IMR-90 (cell line): ENCODE data around the gene PRR5. TPM values are rescaled to one million over a fixed set of nuclear protein-coding genes. Genes with fewer than 3 reads are reported as not detected.

Experiments used
- ATAC-seq: fragments of 200-7000 bp; cut with Tn5 transposase; 2 replicates; pipeline ENCODE4 v1.9.1; 2020; ENCODE audit warnings: low read depth, mild to moderate bottlenecking, moderate library complexity
- BruUV-seq: library from RNA; stranded (reverse); fragments of 400-500 nt; replicated peaks from 2 replicates; lab custom pipeline; 2021; lab: Mats Ljungman, UMichigan
- CTCF ChIA-PET: fragments of 300-600 bp; formaldehyde crosslinking; extraction: SDS; loops from one replicate; lab custom pipeline; 2021; ENCODE audit warnings: antibody characterized with exemption; lab: Yijun Ruan, JAX
- POLR2A ChIA-PET: fragments of 300-600 bp; sonication (Branson Sonifier 250); formaldehyde crosslinking; loops from one replicate; lab custom pipeline; 2022; ENCODE audit warnings: antibody characterized with exemption; ENCODE audit not compliant: unreplicated experiment; lab: Charles Lee
- DNase-seq: peaks from one replicate; pipeline ENCODE4 v3.0.0; 2013
- H2AFZ ChIP-seq: replicated peaks from 2 replicates; pipeline ENCODE3; 2013; ENCODE audit warnings: low read length, mild to moderate bottlenecking; ENCODE audit not compliant: poor library complexity
- H2AK5ac ChIP-seq: 2 replicates; pipeline ENCODE4 v1.6.1; 2013; ENCODE audit warnings: low read depth, low read length, inconsistent platforms
- H2AK9ac ChIP-seq: replicated peaks from 2 replicates; pipeline ENCODE3; 2013; ENCODE audit warnings: mild to moderate bottlenecking, low read depth, low read length, moderate library complexity; ENCODE audit not compliant: poor library complexity
- H2BK120ac ChIP-seq: 2 replicates; pipeline ENCODE4 v1.6.1; 2013; ENCODE audit warnings: low read depth, low read length, inconsistent platforms
- H2BK15ac ChIP-seq: 3 replicates; pipeline ENCODE4 v1.6.1; 2013; ENCODE audit warnings: low read depth, low read length, inconsistent platforms
- H2BK20ac ChIP-seq: 2 replicates; pipeline ENCODE4 v1.6.1; 2013; ENCODE audit warnings: low read depth, mild to moderate bottlenecking, inconsistent platforms, low read length, moderate library complexity
- H2BK5ac ChIP-seq: 2 replicates; pipeline ENCODE4 v1.6.1; 2013; ENCODE audit warnings: mild to moderate bottlenecking, low read depth, low read length, inconsistent platforms; ENCODE audit not compliant: poor library complexity, severe bottlenecking
- H3K14ac ChIP-seq: replicated peaks from 2 replicates; pipeline ENCODE4 v1.6.1; 2013; ENCODE audit warnings: low read depth, low read length, inconsistent platforms
- H3K18ac ChIP-seq: 2 replicates; pipeline ENCODE4 v1.6.1; 2013; ENCODE audit warnings: low read depth, low read length, control low read depth
- H3K23ac ChIP-seq: 2 replicates; pipeline ENCODE4 v1.6.1; 2013; ENCODE audit warnings: low read depth, low read length, inconsistent platforms
- H3K27ac ChIP-seq: 2 replicates; pipeline ENCODE4 v1.5.1; 2013; ENCODE audit warnings: mild to moderate bottlenecking, control low read depth, low read length; ENCODE audit not compliant: insufficient read depth
- H3K27me3 ChIP-seq: 2 replicates; pipeline ENCODE4 v1.6.1; 2013; ENCODE audit warnings: low read length; ENCODE audit not compliant: control insufficient read depth, insufficient read depth
- H3K36me3 ChIP-seq: 2 replicates; pipeline ENCODE4 v1.6.1; 2013; ENCODE audit warnings: low read length, mixed read lengths; ENCODE audit not compliant: control insufficient read depth, insufficient read depth
- H3K4ac ChIP-seq: 2 replicates; pipeline ENCODE4 v1.6.1; 2013; ENCODE audit warnings: low read depth, low read length, inconsistent platforms
- H3K4me1 ChIP-seq: 2 replicates; pipeline ENCODE4 v1.6.1; 2013; ENCODE audit warnings: low read length, mixed read lengths; ENCODE audit not compliant: control insufficient read depth, insufficient read depth
- H3K4me2 ChIP-seq: 2 replicates; pipeline ENCODE4 v1.6.1; 2013; ENCODE audit warnings: low read depth, mild to moderate bottlenecking, control low read depth, low read length, moderate library complexity
- H3K4me3 ChIP-seq: 2 replicates; pipeline ENCODE4 v1.5.1; 2013; ENCODE audit warnings: low read depth, mild to moderate bottlenecking, control low read depth, low read length, moderate library complexity; ENCODE audit not compliant: insufficient read depth
- H3K56ac ChIP-seq: 2 replicates; pipeline ENCODE4 v1.6.1; 2013; ENCODE audit warnings: low read length, inconsistent platforms; ENCODE audit not compliant: insufficient read depth; ENCODE audit errors: extremely low read depth
- H3K79me1 ChIP-seq, 2 experiments: 2 replicates each; pipeline ENCODE4 v1.6.1; 2013; ENCODE audit warnings: low read length in 2 of 2, inconsistent platforms in 1 of 2, low read depth in 1 of 2
- H3K9ac ChIP-seq: 2 replicates; pipeline ENCODE4 v1.6.1; 2013; ENCODE audit warnings: low read depth, low read length, control low read depth
- H3K9me1 ChIP-seq: 2 replicates; pipeline ENCODE4 v1.6.1; 2013; ENCODE audit warnings: low read length, inconsistent platforms; ENCODE audit not compliant: insufficient read depth
- H3K9me3 ChIP-seq: 2 replicates; pipeline ENCODE4 v1.6.1; 2013; ENCODE audit warnings: low read length; ENCODE audit not compliant: control insufficient read depth, insufficient read depth
- H4K20me1 ChIP-seq: 2 replicates; pipeline ENCODE4 v1.6.1; 2013; ENCODE audit warnings: low read length, inconsistent platforms; ENCODE audit not compliant: insufficient read depth
- H4K5ac ChIP-seq: 2 replicates; pipeline ENCODE4 v1.6.1; 2013; ENCODE audit warnings: mild to moderate bottlenecking, low read depth, low read length, control low read depth
- H4K8ac ChIP-seq, 2 experiments: 2 replicates each; pipeline ENCODE4 v1.6.1; 2013; ENCODE audit warnings: low read depth in 2 of 2, low read length in 2 of 2, control low read depth in 1 of 2, inconsistent platforms in 1 of 2
- H4K91ac ChIP-seq: 2 replicates; pipeline ENCODE4 v1.6.1; 2013; ENCODE audit warnings: low read depth, low read length, inconsistent platforms; ENCODE audit not compliant: insufficient read depth
- CEBPB ChIP-seq: IDR thresholded peaks from 2 replicates; pipeline ENCODE4 v1.6.1; 2012; ENCODE audit warnings: low read depth, low read length, improper control_type of control experiment
- CHD1 ChIP-seq: IDR thresholded peaks from 2 replicates; pipeline ENCODE4 v1.6.1; 2012; ENCODE audit warnings: low read depth, low read length, improper control_type of control experiment
- ELK1 ChIP-seq: fragments of 150-350 bp; IDR thresholded peaks from 2 replicates; pipeline ENCODE4 v1.6.1; 2016; ENCODE audit warnings: low read depth, mild to moderate bottlenecking, low read length, moderate library complexity, borderline replicate concordance
- FOS ChIP-seq: fragments of 150-350 bp; IDR thresholded peaks from 2 replicates; pipeline ENCODE4 v1.6.1; 2016; ENCODE audit warnings: low read depth, low read length
- MAFK ChIP-seq: IDR thresholded peaks from 2 replicates; pipeline ENCODE4 v1.6.1; 2012; ENCODE audit warnings: low read depth, low read length, improper control_type of control experiment
- NFE2L2 ChIP-seq: fragments of 150-350 bp; IDR thresholded peaks from 2 replicates; pipeline ENCODE4 v1.6.1; 2016; ENCODE audit warnings: low read depth, mild to moderate bottlenecking, low read length
- POLR2A ChIP-seq: IDR thresholded peaks from 2 replicates; pipeline ENCODE4 v1.6.1; 2012; ENCODE audit warnings: mild to moderate bottlenecking, low read depth, low read length
- RAD21 ChIP-seq: IDR thresholded peaks from 2 replicates; pipeline ENCODE4 v1.6.1; 2012; ENCODE audit warnings: low read length, improper control_type of control experiment
- RCOR1 ChIP-seq: IDR thresholded peaks from 2 replicates; pipeline ENCODE4 v1.6.1; 2012; ENCODE audit warnings: mild to moderate bottlenecking, low read length, improper control_type of control experiment; ENCODE audit not compliant: insufficient replicate concordance
- WGBS, 2 experiments: methylation state at CpG; one replicate each; pipeline versions ENCODE4 v1.1.5 to v1.1.7; 2013; ENCODE audit warnings: missing lambda C conversion rate in 2 of 2; ENCODE audit not compliant: insufficient read length in 1 of 2; ENCODE audit errors: extremely low coverage in 2 of 2; 5-methylcytosine and 5-hydroxymethylcytosine counted together
- dilution Hi-C: fragments of 300-500 bp; cut with HindIII; formaldehyde crosslinking; loops from one replicate; pipeline ENCODE4 v1.14.3; 2018; ENCODE audit warnings: low sequenced_read_pairs; ENCODE audit not compliant: unreplicated experiment
- in situ Hi-C: fragments of 300-500 bp; cut with MboI; formaldehyde crosslinking; loops from 3 replicates; pipeline ENCODE4 v1.14.3; 2019; ENCODE audit warnings: low sequenced_read_pairs, inconsistent platforms, mixed read lengths
- intact Hi-C: fragments of 100-400 bp; cut with micrococcal nuclease; formaldehyde crosslinking; loops from 2 replicates; pipeline ENCODE4 v1.10.0; 2022
- polyA plus RNA-seq, 3 experiments: library from polyadenylated mRNA; depleted of rRNA; stranded (reverse); fragments of >200 nt; gene quantifications; 2 replicates each; pipeline ENCODE4 v1.2.3, GENCODE V29; 2012; ENCODE audit warnings: low replicate concordance in 1 of 3
- total RNA-seq: library from RNA; depleted of rRNA; stranded (reverse); fragments of >200 nt; gene quantifications from 2 replicates; pipeline ENCODE4 v1.2.3, GENCODE V29; 2012

Gene PRR5
- total and polyA plus RNA-seq, 2 of the 4 experiments (the other 2 are of a cell fraction), result 8.1 to 24.3 TPM

DNA sequence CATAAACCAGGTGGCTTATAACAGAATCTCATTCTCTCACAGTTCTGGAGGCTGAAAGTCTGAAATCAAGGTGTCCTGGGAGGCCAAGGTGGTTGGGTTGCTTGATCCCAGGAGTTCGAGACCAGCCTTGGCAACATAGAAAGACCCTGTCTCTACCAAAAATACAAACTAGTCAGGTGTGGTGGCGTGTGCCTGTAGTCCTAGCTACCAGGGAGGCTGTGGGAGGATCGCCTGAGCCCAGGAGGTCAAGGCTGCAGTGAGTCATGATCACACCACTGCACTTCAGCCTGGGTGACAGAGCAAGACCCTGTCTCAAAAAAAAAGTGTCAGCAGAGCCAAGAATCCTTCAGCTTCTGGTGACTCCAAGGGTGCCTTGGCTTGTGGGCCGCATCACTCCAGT is 8.9 kb upstream of the PRR5 start:
- no peak overlapping the region for H2BK20ac ChIP-seq
- H3K18ac ChIP-seq, result no peak overlapping the region
- H3K23ac ChIP-seq, result no peak overlapping the region
- H4K91ac ChIP-seq, result no peak overlapping the region
- no TSS peak for BruUV-seq
- no peak overlapping the region for H3K4ac ChIP-seq
- ChIA-PET POLR2A (no interaction called here), CTCF (no interaction called here)
- H3K9me3 ChIP-seq, result no peaks in the 10 kb centered on the region
- peaks cover 3% of the 10 kb centered on the region; the same call in 1 of the 2 replicates for H3K36me3 ChIP-seq
- H3K4me2 ChIP-seq, result no peak overlapping the region
- no peaks in the 10 kb centered on the region; the same call in 1 of the 2 replicates for H4K20me1 ChIP-seq
- 100% methylated on average over 1 of the region's 4 CpGs; no CpG with 5 or more reads in 1 of the 2 experiments for WGBS, 2 experiments
- no peak for DNase-seq
- no peak overlapping the region for H4K5ac ChIP-seq
- peak overlapping the region; percentile 8; the same call in 1 of the 2 replicates for H2AK5ac ChIP-seq
- no peak overlapping the region for H4K8ac ChIP-seq
- no peak for ATAC-seq
- in situ Hi-C loops (no loop called here), dilution Hi-C loops (no loop called here), intact Hi-C loops (no loop called here)
- TF ChIP-seq CEBPB (no peak), MAFK (no peak), FOS (no peak), NFE2L2 (no peak), POLR2A (no peak), CHD1 (no peak), RCOR1 (no peak), RAD21 (no peak), ELK1 (no peak)
- H3K4me1 ChIP-seq, result peaks cover 13% of the 10 kb centered on the region
- no peak overlapping the region for H2BK15ac ChIP-seq
- H2BK120ac ChIP-seq, result no peak overlapping the region
- no peaks in the 10 kb centered on the region for H3K27me3 ChIP-seq
- no peak overlapping the region for H3K56ac ChIP-seq
- no peak overlapping the region for H3K27ac ChIP-seq
- H2AFZ ChIP-seq, result no peak overlapping the region
- H2BK5ac ChIP-seq, result no peak overlapping the region
- H3K9me1 ChIP-seq, result peaks cover 13% of the 10 kb centered on the region
- 0 out of 4 replicates have a peak, but pooled peaks cover 0 to 10% of the 10 kb centered on the region in 2 experiments for H3K79me1 ChIP-seq
- no peak overlapping the region for H3K14ac ChIP-seq
- H3K9ac ChIP-seq, result no peak overlapping the region
- no peak overlapping the region for H3K4me3 ChIP-seq
- H2AK9ac ChIP-seq, result no peak overlapping the region
